Measurements from ENCODE around the gene FADD.
"Not testable (repeated sequence)": the region's sequence is repeated elsewhere in the genome, so short reads cannot be mapped to it uniquely, and the experiment has no call there.

The FADD gene

DNA sequence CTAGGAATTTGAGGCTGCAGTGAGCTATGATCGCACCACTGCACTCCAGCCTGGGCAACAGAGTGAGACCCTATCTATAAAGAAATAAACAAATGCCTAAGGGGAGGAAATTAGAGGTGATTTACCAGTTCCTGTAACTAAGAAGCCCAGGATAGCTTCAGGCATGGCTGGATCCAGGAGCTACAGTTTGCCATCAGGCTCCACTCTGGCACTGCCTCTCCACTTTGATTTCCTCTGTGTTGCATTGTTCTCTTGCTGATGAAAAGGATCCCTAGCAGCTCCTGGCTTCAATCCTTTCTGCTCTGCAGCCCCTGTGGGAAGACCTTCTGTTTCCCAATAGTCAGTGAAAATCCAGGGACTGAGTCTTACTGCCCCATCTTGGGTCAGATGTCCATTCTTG, 20.1 kb upstream of the FADD start:
- no peak for DNase-seq

GRCh38 chr11:70183483-70184176, 19.5 kb upstream of the FADD start:
- DNase-seq = no peak

DNA sequence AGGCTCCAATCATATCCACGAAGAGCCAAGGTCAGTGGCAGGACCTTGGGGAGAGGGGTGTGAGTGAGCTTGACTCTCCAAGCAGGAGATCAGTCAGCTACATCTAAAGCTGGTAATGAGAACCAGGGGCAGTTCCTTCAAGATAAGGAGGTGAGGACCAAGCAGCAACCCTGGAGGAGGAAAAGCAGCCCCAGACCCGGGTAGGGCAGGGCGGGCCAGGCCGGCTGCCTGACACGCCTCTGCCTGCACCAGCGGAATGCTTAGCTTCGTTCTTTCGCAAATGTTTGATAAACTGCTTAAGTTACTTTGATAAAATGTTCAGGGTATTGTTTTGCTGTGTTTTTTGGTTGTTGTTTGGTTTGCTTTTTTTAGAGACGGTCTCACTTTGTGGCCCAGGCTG, 18.7 kb upstream of the FADD start:
- DNase-seq = no peak

- no peak for DNase-seq
Observed at GRCh38 chr11:70185348-70186055, 17.6 kb upstream of the FADD start.

GRCh38 chr11:70186420-70186819, 16.7 kb upstream of the FADD start:
- DNase-seq = no peak

DNA sequence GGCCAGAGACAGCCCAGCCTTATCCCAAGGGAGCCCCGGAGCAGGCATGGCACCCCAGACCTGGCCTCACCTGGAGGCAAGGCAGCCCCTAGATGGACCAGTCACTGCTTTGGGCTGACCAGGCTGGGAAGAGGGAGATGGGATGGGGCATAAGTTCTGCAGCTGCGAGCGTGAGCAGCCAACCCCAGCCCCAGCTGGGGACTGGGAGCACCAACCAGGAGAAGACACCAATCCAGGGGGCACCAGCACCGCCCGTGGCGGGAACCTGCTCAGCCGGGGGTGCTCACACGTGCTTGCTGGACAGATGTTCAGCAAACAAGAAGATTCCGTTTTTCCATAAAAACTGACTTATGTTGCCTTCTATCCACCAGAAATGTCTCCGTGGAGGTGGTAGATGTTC, 16.2 kb upstream of the FADD start:
- DNase-seq = no peak

- no peak for DNase-seq
Observed at GRCh38 chr11:70187771-70188170, 15.3 kb upstream of the FADD start.

GRCh38 chr11:70189622-70190021, 13.5 kb upstream of the FADD start:
- no peak for DNase-seq

DNA sequence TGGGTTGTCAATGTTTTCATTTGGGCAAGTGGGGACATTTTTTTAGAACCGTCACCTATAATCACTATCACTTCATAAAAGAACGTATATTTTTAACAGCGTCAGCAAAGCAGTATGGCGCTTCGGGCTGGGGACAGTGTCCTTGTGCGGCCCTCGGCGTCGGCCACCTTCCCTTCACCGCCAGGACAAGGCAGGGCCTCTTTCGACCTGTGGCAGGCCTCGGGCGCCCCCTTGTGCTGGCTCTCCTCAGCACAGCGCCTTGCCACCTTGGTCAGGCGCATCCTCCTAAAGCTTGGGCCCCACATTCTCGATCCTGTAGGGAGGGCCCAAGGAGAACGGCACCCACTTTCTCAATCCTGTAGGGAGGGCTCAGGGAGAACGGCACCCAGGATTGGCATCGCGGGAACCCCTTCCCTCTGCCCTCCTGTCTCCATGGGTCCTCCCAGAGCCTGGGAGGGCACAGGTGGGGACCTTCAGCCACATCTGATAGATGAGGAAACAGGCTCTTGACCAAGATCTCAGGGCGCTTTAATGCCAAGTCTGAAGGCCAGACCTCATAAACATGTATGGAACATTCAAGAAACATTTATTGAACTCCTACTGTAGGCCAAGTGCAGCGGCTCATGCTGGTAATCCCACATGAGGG, 11.5 kb upstream of the FADD start:
- DNase-seq = no peak

GRCh38 chr11:70192666-70193410, 10.3 kb upstream of the FADD start:
- no peak for DNase-seq

GRCh38 chr11:70193411-70194292, 9.4 kb upstream of the FADD start:
- DNase-seq = no peak

DNA sequence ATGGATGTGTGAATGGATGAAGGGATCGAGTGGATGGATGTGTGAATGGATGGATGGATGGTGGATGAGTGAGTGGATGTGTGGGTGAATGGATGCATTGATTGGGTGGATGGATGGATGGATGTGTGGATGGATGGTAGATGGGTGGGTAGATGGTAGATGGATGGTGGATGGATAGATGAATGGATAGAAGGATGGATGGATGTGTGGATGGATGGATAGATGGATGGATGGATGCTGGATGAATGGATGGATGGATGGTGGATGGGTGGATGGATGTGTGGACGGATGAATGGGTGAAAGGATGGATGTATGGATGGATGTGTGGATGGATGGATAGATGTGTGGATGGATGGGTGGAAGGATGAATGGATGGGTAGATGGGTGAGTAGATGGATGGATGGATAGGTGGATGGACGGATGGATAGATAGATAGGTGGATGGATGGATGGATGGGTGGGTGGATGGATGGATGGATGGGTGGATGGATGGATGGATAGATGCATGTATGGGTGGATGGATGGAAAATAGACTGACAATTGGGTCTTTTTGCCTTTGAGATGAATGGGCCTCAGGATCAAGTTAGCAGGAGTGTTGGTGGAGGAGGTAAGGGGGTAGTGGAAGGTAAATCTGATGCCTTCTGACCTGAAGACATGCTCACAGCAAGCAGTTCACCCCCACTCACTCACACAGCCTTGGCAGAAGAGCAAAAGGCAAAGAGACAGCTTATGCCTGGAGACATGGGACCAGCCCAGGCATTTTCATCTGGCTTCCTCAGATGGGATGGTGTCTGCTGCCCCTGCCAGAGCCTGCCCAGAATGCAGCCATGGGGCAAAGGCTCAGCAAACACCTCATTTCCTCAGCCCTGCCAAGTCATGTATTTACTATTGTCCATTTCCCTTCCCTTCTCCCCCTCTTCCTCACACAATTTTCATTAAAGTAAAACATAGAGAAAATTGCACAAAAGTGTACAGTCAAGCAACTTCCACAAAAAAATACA, 8.0 kb upstream of the FADD start:
- DNase-seq = no peak

GRCh38 chr11:70200212-70200844, 2.8 kb upstream of the FADD start:
- no peak for DNase-seq

- DNase-seq = not testable (repeated sequence)
Observed at GRCh38 chr11:70201047-70201446, 2.0 kb upstream of the FADD start.

- DNase-seq = no peak
Observed at GRCh38 chr11:70201882-70202861, 924 bp upstream of the FADD start.

GRCh38 chr11:70203751-70204465, 812 bp downstream of the FADD start:
- DNase-seq = no peak

DNA sequence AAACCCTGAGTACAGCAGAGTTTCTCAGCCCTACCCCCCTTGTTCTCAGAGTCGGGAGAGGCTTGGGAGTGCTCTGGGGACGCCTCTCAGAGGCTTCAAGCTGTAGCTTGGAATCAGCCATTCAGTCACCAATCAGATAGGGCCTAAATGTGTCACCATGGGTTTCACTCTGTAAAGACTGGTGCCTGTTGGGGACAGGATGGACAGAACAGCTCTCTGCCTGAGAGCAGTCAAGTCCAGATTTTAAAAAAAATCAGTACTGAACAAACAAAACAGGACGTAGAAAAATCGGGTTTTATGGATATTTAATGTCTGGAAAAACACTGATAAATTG, 1.3 kb downstream of the FADD start:
- DNase-seq = no peak

DNA sequence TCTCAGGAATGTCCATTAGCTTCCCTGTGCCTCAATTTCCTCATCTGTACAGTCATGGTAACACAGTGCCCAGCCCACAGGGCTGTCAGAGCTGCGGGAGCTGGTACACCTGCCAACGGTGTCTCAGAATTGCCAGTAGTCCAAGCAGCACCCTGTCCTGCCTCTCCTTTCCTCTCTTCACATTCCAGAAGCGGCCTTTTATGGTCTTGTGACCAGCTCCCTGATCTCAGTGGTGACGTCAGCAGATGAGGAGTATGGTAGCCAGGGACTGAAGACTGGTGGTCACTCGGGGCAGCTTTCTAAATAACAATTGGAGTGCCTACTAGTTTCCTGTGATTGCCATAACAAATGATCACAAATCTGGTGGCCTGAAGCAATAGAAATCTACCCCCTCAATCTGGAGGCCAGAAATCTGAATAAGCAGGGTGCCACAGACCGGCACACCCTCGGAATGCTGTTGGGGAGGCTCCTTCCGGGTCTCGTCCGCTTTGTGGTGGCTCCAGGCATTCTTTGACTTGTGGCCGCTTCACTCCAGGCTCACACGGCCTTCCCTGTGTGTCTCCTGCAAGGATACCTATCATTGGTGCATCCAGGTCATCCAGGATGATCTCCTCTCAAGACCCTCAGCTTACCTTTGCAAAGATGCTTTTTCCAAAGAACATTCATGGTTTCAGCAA, 2.1 kb downstream of the FADD start:
- no peak for DNase-seq

Measured in NCI-H1436 treated with DMSO at 0.1 percent for 48 hours (cell line).